BJ (cell line): Measurements from ENCODE around the gene CXCL3. TPM values are rescaled to one million over a fixed set of nuclear protein-coding genes. Genes with fewer than 3 reads are reported as not detected.

Experiments used
- CTCF ChIA-PET: fragments of 350-600 bp; formaldehyde crosslinking; extraction: SDS; loops from one replicate; lab custom pipeline; 2021; ENCODE audit warnings: antibody characterized with exemption, inconsistent platforms; lab: Yijun Ruan, JAX
- POLR2A ChIA-PET: fragments of 300-600 bp; sonication (Branson Sonifier 250); formaldehyde crosslinking; extraction: SDS; loops from one replicate; lab custom pipeline; 2021; ENCODE audit warnings: antibody characterized with exemption; lab: Charles Lee
- DNase-seq: peaks from one replicate; pipeline ENCODE4 v3.0.0-alpha.2; 2011; ENCODE audit warnings: low read depth
- H3K27me3 ChIP-seq: 2 replicates; pipeline ENCODE4 v1.6.0; 2011; ENCODE audit warnings: low read length; ENCODE audit not compliant: control insufficient read depth, insufficient read depth
- H3K36me3 ChIP-seq: 2 replicates; pipeline ENCODE4 v1.5.1; 2011; ENCODE audit warnings: low read length; ENCODE audit not compliant: control insufficient read depth, insufficient read depth
- H3K4me3 ChIP-seq: 2 replicates; pipeline ENCODE4 v1.5.1; 2011; ENCODE audit warnings: low read depth, mild to moderate bottlenecking, control low read depth, low read length
- CTCF ChIP-seq: IDR thresholded peaks from 2 replicates; pipeline ENCODE4 v1.5.1; 2011; ENCODE audit warnings: low read depth, mild to moderate bottlenecking, control low read depth, inconsistent platforms, low read length, moderate library complexity; ENCODE audit not compliant: insufficient read depth
- polyA plus RNA-seq: library from polyadenylated mRNA; depleted of rRNA; stranded (reverse); fragments of >200 nt; gene quantifications from 2 replicates; pipeline ENCODE4 v1.2.3, GENCODE V29; 2011

The CXCL3 gene
- polyA plus RNA-seq, 1 experiment, result 0.47 TPM

GRCh38 chr4:74056114-74056857 is 17.8 kb upstream of the CXCL3 start:
- Histone ChIP-seq H3K4me3 (no peak overlapping the region), H3K27me3 (no peaks in the 10 kb centered on the region), H3K36me3 (no peaks in the 10 kb centered on the region)
- POLR2A ChIA-PET, result interaction anchor here (0.6 kb wide), 1 partner anchor 171 kb away, joined by 6 read pairs; no protein-coding TSS in a partner anchor
- CTCF ChIA-PET, result interaction anchor here (2.1 kb wide), 1 partner anchor 17 kb away, joined by 6 read pairs; the partner anchor contains the start of gene CXCL3
- no peak for DNase-seq
- no peak for TF ChIP-seq CTCF

GRCh38 chr4:74055498-74055897 is 17.0 kb upstream of the CXCL3 start:
- no peaks in the 10 kb centered on the region for H3K27me3 ChIP-seq
- POLR2A ChIA-PET, result no interaction called here

GRCh38 chr4:74055096-74055495 is 16.6 kb upstream of the CXCL3 start:
- ChIA-PET CTCF (no interaction called here), POLR2A (no interaction called here)
- H3K4me3 ChIP-seq, result no peak overlapping the region
- no peaks in the 10 kb centered on the region for H3K36me3 ChIP-seq
- DNase-seq, result no peak
- no peaks in the 10 kb centered on the region for H3K27me3 ChIP-seq
- no peak for TF ChIP-seq CTCF

More at GRCh38 chr4:74055498-74055897, 17.0 kb upstream of the CXCL3 start:
- TF ChIP-seq CTCF, result no peak
- H3K36me3 ChIP-seq, result no peaks in the 10 kb centered on the region
- CTCF ChIA-PET, result interaction anchor here (2.1 kb wide), 1 partner anchor 16 kb away, joined by 6 read pairs; the partner anchor contains the start of gene CXCL3
- no peak for DNase-seq
- H3K4me3 ChIP-seq, result no peak overlapping the region

GRCh38 chr4:74054483-74055047 is 16.1 kb upstream of the CXCL3 start:
- ChIA-PET CTCF (no interaction called here), POLR2A (no interaction called here)
- Histone ChIP-seq H3K36me3 (no peaks in the 10 kb centered on the region), H3K4me3 (no peak overlapping the region), H3K27me3 (no peaks in the 10 kb centered on the region)
- TF ChIP-seq CTCF, result no peak
- DNase-seq, result no peak

- no peaks in the 10 kb centered on the region for H3K27me3 ChIP-seq
- no peak for TF ChIP-seq CTCF
- no peak overlapping the region for H3K4me3 ChIP-seq
- POLR2A ChIA-PET, result no interaction called here
- CTCF ChIA-PET, result interaction anchor here (0.6 to 1.2 kb wide), 2 partner anchors 9 to 32 kb away, joined by 3 read pairs; partner anchors contain the start of gene CXCL3
- DNase-seq, result no peak
- no peaks in the 10 kb centered on the region for H3K36me3 ChIP-seq
These were observed 8.7 kb upstream of the CXCL3 start for GRCh38 chr4:74047152-74047551.
